ENCODE data around the gene NRG3.
A peak's percentile ranks its signal among the peaks of the same experiment; 100 is the strongest.

The NRG3 gene

DNA sequence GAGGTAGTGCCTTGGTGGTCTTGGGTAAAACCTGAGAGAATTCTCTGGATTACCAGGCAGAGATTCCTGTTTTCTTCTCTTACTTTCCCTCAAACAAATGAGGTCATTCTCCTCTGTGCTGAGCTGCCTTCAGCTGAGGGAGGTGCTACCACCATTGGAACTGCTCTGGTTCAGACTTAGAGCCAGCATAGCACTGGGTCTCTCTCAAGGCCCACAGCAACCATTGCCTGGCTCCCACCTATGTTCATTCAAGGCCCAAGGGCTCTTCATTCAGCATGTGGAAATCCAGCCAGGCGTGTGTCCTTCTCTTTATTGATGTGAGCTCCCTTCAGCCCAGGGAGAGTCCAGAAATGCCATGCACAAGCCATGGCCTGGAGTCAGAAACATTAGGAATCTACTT, 261.1 kb downstream of the NRG3 start:
- no peak for DNase-seq

DNA sequence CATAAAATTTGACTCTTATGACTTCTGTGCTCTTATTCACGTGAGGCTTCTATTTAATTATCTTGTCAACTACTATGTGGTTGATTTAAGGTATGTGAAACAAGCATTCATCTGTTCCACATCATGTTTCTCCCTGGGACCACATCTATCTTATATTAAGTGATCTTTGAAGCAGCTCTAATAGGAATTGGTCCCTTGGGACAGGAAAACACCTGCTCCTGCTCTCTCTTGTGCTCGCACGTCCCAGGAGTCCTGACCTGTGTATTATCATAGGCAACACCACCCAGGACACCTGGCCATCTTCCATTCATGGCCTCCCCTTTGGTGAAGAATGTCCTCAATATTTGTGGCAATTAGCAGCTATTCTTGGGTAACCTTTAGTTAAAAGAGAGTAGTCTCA, 269.2 kb downstream of the NRG3 start:
- DNase-seq: no peak

DNA sequence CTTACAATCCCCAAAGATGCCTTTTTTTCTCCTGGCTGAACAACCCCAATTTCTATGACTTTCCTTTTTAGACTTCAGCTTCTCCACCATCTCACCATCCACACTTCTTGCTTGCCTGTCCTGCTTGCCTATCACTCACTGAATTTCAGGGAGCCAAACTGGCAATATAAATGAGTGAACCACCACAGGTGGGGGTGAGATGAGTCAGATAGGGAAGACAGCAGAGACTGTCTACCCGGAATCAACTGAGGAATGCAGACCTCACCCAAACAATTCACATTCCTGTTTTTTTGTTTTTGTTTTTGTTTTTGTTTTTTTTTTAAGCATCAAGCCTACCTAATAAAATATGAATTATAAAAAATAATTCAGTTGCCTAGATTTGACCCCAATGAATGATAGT, 273.8 kb downstream of the NRG3 start:
- DNase-seq: no peak

DNA sequence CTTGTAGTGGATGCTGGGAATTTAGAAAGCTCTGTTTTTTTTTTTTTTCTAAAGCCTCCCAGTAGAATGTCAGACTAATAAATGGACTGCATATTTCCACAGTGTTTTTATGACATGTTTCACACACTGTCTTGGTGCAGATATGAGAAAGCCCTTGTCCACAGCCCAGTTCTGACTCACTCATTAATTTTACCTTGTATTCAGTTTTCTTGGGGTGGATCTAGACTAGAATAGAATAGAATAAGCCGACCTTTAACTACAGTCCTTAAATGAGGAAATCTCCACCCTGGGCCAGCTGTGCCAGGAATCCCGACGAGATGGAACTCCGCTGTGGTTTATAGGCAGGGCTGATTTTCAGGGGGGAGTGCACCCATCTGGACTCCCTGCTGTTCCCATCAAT, 274.7 kb downstream of the NRG3 start:
- no peak for DNase-seq

DNA sequence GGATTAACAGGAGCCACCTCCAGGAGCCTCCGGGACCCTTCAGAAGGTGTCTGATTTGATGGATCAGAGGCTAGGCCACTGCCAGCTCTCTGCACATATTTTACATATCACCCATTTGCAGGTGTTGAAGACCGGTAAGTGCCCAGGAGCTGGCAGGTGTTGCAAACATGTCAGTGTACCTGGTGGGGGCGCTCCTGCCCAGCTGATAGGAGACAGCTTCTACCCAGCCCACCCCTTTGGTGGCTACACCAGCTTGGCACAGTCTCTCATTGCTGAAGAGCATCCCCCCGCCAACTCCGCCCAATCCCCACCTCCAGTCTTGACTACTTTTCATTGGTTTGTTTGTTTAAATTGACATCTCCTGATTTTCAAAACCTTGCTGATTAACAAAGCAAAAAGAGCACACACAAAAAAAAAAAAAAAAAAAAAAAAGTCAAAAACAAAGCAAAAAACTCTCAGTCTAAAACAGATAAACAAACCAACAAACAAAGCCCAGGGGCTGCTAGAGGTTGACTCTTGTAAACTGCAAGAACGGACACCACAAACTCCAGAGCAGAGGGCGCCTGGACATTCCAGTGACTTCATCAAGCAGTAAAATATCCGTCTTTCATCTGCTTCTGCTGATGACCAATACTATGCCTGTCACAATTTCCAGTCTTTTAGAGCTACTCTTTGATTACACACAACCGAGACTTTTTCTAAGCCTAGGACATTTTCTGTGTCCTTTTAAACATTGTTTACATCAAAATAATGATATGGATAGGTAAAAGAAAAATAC, 275.3 kb downstream of the NRG3 start:
- DNase-seq: peak; percentile 4

DNA sequence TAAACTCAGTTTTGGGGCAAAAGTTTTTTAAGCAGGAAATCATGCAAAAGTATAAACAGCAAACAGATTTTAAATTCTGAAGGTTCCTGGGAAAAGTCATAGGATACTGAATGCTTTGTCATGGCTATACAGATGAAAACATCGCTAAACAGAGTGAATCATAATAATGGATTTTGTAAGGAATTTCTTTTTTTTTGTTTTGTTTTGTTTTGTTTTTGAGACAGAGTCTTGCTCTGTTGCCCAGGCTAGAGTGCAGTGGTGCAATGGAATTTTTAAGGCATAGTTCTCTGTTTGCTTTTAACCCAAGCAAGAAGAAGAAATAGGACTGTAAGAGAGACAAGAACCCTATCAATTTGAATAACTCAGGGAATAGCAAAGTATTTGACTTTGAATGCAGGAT, 285.3 kb downstream of the NRG3 start:
- no peak for DNase-seq

DNA sequence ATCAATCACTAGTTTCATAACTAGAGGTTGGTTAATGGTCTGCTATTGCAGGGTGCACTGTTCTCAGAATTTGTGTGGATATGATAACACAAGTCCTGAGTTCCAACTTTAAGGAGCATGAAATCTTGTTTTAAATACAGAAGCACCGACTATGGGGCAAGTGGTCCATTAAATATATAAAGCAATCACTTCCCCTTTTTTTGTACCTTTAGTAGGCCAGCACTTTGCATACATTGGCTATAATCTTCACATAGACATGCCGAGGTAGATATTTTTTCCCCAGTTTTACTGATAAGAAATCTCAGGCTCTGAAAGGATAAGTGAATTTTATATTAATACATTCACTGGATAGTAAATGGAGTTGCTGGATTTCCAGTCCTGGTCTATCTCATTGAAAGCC, 286.3 kb downstream of the NRG3 start:
- DNase-seq: no peak

DNA sequence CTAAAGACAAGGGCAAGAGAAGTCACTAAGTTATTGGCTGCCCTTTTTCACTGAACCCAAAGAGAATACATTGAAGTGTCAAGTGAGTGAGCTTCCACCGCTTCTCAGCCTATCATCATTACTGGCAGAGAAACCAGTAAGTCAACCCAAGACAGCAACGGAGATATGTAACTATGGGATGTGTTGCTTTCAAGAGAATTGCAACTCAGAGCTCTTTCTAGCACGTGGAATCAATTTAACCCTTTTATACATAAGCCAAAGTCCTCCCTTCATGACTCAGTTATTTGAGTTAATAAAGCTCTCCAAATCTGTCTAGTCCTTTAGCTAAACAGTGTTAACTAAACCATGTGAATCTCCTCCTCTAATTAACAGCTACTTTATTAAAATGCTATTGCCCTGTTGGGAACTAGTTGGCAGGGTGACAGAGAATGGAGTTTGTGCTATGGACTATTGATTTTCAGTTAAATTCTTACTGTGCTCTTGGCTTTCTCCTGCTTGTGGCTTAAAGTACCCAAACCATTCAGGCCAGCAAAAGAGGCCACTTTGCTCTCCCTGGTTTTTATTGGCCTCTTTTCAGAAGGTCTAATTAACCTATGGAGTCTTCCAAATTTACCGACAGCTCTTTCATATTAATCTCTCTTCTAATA, 287.7 kb downstream of the NRG3 start:
- DNase-seq: no peak

DNA sequence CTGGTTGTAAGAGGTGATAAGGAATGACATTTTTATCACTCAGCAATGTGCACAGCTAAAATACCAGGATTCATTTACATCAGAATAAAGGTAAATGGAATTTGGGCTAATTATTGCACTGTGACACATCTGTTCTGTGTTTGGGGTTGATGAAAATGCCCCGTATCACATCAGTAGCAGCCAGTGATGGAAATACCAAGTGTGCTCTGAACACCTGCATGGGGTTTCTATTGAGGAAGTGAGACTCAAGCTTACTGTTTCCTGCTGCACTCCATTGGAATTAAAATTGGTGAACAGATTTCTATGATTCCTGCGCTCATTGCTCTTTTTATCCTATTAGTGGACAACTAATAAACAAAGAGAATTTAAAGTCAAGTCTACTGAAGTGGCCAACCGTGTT, 296.9 kb downstream of the NRG3 start:
- DNase-seq: no peak

DNA sequence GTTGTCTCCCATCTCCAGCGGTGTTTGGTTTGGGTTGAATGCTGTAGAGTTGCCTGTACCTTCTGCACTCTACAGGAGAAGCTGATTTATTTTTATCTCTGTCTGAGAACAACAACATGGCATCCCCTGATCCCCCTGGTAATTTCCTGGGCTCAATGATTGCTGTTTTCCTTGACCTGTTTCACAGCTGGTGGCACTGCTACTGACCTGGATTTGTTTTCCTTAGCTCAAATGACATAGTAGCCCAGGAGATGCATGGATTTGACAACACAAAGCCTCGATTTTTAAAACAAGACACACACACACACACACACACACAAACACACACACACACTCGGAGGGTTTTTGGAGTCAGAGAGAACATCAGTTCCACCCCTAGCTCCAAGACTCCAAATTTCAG, 301.6 kb downstream of the NRG3 start:
- DNase-seq: no peak

DNA sequence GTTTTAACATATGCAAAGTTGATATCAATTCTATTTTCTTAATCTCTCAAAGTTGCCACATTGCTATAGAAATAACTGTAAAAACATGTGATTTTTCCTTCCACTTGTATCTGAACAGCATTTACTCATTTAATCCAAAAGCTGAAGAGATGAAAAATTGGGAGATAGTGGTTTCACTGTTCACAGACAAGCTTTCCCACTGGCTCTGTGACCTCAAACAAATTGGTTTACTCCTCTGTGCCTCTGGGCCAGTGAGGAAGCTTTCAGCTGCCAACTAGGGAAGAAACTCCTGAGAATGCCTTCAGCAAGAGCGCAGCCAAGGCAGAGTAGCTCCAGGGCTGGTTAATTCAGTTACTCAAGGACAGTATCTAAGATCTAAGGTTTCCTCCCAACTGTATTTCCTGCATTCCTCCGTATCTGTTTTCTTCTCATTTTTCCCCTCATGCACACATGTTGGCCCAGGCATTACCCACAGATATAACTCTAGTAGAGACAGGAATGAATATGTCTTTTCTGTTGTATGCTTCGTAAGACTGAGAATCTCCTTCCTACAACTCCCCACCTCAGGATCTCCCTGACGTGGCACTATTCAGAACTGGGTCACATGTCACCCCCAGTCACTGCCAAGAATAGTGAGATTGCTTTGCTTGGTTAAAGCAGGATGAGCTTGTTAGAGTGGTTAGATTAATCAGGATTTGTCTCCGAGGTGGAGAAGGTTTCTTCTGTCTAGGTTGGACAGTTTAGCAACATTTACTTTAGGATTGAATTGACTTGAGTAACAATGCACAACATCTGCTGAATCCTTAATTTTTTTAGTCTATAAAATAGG, 315.7 kb downstream of the NRG3 start:
- DNase-seq: no peak

DNA sequence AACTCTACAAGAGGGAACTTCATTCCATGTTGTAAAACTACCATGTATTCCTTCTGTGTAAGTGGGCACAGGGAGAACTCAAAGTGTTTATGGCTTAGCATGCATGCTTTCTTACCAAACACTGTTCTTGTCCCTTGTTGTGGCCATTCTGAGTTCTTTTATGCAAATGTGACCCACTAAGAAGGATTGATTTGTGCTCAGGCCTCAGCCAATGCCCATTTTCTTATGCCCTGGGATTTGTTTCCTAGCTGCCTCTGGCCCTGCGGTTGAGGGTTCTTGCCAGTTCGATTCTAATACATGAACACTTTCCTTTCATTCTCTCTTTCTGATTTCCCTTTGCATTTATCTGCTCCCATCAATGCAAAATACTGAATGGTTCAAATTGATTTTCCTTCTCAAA, 316.7 kb downstream of the NRG3 start:
- DNase-seq: no peak

DNA sequence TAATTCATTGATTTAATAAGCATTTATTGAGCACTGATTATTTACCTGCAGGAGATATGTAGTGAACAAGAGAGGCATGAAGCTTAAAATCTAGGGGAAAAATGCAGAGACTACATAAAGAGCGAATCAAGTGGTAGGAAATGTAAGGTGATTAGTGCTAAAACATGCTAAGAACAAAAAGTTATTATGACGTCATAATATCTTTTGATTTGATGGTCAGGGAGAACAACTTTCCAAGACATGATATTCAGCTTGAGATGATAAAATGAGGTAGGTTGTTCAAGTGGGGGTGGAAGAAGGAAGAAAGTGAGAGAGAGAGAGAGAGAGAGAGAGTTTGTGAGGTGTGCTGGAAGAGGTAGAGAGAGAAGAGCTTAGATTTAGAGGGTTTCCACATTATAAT, 317.7 kb downstream of the NRG3 start:
- no peak for DNase-seq

DNA sequence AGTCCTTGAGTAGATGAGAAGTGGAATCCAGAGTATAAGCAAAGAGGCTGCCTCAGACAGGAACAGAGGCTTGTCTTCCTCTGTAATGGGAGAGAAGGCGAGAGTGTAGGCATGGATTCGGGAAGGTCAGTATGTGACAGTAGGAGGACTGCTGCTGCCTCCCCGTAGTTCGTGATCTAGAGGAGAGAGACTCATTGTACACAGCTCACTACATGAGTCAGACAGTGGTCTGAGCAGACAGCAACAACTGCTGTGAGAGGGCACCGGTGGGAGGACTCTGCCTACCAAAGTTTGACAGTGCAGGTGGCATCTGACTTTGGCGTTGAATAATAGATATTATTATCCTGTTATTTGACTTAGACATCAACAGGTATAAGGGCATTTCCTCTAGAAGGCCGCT, 319.4 kb downstream of the NRG3 start:
- no peak for DNase-seq

DNA sequence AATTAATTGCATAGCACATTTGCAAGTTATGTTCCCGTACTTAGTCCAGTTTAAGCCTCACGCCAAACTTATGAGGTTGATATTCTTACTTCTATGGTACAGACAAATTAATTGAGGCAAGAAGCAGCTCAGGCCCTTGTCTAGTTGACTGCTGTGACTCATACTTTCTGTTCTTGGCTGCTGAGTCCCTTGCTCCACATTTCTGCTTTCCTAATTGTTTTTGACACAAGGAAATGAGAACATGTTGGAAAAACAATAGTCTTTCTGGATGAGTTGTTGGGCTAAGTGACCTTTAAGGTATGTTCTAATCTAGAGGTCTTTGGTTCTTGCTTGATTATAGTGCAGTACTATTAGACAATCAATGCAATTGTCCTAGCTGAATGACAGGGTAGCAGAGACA, 331.8 kb downstream of the NRG3 start:
- no peak for DNase-seq

DNA sequence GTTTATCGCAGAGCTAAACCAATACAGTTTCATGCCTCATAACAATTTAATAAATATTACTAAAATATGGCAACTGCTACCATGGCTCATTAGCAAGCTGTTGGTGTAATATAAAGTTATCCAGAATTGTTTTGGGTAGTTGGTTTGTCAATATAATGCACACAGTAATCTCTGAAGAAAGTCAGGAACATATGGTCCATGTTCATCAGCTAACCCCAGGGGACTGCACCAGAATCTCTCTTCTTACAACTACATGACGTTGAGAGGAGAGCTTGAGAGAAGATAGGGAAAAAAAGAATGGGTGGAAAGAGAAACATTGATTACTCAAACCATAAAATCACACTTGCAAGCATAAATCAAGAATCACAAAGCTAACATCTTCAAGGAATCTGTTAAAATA, 333.7 kb downstream of the NRG3 start:
- DNase-seq: no peak

DNA sequence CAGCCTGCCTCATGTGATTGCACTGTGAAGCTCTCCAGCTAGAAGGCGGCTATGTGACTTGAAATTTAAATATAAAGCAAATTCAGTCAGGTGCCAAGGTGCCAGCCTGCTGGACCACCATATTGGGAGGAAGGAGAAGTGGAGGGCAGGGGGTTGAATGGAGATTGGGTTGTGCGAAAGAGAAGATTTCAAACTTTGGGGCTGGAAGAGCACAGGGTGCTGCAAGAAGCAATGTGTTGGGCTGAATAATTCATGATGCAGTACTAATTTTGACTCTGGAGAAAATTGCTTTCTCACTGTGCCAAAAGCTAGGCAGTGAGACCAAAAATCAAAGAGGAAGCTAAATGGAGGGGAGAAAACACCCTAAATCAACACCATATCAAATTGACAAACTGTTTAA, 335.3 kb downstream of the NRG3 start:
- DNase-seq: no peak

DNA sequence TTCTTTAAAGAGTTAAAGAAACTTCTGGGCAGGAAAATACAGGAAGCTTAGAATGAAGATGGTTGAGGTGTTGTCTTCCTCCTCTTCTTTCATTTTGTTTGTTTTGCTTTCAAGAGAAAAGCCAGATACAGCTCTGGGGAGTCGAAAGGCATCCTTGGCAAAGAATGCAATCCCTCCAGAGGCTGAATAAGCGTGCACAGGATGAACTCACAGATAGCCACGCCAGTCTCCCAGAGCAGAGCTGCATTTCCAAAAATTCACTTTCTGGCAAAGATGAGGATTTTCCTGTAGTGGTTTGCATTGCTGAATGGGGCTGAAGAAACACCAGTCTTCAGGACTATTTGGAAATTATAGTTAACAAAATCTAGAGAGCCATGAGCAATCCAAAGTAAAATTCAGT, 336.4 kb downstream of the NRG3 start:
- DNase-seq: no peak

DNA sequence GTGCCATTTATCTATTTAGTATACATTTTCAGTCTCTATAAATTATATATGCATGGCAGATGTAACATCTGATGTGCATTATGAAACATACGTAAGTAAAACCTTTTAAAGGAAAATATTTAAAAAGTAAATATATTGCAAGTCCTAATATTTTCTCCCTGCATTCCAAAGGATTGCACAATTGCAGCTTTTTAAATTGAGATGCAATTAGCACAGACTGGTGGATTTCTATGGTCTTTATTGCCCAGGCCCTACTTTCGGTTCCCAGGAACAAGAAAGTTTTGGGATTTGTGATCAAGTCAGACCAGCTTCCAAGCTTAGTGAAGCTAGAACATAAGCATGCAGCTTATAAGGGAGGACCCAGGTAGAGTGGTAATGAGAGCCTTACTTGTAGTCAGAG, 337.8 kb downstream of the NRG3 start:
- DNase-seq: no peak

DNA sequence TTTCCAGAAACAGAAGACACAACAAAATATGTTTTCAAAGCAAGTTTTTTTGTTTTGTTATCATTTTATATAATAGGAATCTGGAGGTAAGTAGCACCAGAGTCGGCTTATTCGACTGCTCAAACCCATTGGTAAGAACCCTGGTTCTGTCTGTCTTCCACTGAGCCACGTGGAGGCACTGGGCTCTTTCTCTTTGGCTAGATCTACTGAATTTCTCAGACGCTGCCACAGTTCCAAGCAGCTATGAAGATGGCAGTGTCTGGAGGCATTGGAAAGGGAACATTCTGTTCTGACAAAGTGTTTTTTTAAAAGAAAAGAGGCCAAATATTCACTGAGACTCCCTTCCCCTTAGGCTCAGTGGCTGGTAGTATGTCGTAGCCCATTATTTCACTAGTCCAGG, 338.8 kb downstream of the NRG3 start:
- no peak for DNase-seq

DNA sequence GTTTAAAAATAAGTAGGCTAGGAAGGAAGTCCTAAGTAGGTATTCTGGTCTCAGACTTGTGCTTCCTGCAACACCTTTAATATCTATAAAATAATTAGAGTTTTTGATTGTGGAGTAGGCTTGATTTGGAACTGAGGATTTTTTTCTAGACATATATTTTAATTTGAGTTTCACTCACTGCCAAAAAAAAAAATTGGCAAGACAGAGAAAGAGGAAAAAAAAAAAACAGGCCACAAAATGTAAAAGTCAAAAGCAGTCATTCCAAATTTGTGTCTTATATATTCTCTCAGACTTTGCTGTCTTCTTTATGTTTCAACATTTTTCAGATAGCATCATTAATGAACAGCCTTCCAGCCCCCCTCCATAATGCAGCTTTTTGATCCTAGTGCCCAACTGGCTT, 346.1 kb downstream of the NRG3 start:
- DNase-seq: no peak

DNA sequence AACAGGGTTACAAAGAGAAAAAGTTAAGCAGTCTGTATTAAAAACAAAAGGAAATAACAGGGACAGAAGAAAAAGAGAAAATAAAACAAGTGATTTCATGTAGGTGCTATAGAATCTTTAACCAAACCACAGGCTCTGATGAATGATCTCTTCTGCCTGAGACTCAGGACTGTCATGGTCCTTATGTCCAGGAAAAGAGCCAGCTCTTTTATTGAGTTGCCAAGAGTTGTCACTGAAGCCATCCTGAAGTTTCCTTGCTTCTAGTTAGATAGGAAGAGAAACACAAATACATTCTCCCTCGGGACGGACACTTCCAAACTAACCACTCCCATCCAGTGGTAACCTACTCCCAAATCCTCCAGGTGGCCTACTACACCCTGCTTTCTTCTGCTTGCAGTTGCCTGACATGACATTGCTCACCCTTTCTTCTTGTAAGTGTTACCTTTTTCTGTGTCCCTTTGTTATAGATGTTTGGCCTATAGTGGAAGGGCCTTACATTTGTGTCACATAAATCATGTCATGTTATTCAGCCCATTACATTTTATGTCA, 346.7 kb downstream of the NRG3 start:
- no peak for DNase-seq

DNA sequence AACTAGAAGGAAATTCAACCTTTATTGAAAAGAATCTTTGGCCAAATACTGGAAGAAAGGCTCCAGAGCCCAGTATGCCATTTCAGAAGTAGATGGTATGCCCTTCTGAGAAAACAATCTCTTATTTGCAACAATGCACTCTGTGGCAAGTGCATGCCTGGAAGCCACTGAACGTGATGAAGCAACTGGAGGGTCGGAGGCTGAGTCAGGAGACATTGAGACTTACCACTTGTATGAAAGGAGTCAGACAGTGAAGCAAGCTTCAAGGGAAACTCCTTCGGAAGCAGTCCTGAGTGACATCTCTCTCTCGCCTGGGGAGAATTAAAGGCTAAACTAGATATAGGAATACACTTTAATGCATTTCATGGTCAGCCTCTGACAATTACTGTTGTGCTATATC, 353.7 kb downstream of the NRG3 start:
- no peak for DNase-seq

DNA sequence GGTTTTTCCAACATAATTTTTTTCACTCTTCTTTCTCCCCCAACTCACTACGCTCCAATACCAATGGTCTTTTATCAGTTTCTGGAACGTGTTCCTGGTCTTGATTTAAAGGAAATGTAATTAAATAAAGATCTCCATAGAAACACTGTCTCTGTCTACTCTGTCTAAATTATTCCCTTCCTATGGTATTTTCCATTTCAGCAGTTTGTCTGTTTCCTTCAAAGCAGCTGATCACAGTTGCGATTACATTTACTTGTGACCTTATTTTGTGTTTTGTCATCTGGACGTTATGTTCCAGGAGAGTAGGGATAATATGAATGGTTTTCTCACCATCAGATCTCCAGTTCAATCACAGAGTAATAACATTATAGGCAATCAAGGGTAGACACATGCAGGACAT, 359.2 kb downstream of the NRG3 start:
- DNase-seq: no peak
